WI38 (cell line): ENCODE data around the gene GALNT18.

ENCODE experiments used
- H3K4me3 ChIP-seq: 2 replicates; pipeline ENCODE4 v1.5.1; 2011; ENCODE audit warnings: low read depth, mild to moderate bottlenecking, control low read depth, low read length
- CTCF ChIP-seq: IDR thresholded peaks from 2 replicates; pipeline ENCODE4 v1.5.1; 2012; ENCODE audit warnings: low read depth, mild to moderate bottlenecking, control low read depth, low read length

Gene GALNT18

GRCh38 chr11:11288972-11289616 lies 332.7 kb downstream of the GALNT18 start:
- no peak overlapping the region for H3K4me3 ChIP-seq
- TF ChIP-seq CTCF, result no peak

- no peak for TF ChIP-seq CTCF
- H3K4me3 ChIP-seq, result no peak overlapping the region
Measured at GRCh38 chr11:11284481-11284880, 337.3 kb downstream of the GALNT18 start.

DNA sequence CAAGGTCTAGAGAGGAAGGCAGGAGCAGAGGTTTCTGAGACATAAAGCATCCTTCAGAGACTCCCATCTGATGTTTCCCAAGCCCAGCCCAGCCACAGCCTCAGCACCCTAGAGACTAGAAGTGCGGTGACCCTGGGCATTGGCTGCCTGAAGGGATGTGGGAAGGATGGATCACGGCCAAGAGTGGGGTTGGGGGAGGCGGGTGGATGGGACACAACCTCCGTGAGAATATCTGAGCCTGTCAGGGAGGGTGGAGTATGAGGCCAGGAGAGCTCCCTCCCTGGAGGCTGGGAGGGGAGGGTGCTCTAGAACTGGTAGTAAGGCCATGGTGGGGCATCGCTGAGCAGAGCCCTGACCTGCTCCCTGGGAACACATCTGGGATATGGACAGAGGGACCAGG lies 340.2 kb downstream of the GALNT18 start:
- TF ChIP-seq CTCF, result no peak
- no peak overlapping the region for H3K4me3 ChIP-seq

GRCh38 chr11:11280826-11281225 lies 341.0 kb downstream of the GALNT18 start:
- no peak overlapping the region for H3K4me3 ChIP-seq
- no peak for TF ChIP-seq CTCF

DNA sequence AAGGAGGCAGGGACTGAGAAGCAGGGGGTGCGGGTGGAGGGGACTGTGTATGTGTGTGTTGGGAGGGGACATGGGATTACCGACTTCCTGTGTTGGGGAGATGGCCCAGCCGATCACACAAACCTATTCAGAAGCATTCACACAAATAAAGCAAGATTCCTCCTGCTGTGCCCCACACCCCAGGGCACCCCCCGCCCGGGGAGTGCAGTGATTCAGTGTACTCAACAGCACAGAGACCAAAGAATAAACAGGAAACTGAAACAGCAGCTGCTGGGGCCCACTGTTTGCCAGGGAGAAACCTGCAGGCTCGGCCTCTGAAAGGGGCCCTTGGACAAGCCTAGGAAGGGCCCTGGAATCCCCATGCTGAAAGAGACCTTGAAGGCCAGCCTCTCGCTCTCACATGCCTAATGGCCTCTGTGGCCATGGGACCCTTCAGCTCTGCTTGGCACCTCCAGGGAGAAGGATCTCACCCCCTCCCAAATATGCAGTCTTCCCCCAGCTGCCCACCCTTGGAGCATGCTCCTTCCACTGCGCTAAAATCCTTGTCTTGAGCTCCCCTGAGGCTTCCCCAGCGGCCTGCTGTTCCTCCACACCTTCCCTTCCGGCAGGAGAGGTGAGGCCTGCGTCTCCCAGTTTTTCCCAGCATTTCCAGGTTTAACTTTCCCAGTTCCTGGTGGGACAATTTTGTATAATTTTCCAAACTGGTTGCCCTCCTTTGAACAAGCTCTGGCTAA lies 341.7 kb downstream of the GALNT18 start:
- no peak overlapping the region for H3K4me3 ChIP-seq
- no peak for TF ChIP-seq CTCF

GRCh38 chr11:11272254-11272653 lies 349.6 kb downstream of the GALNT18 start:
- TF ChIP-seq CTCF, result no peak
- no peak overlapping the region for H3K4me3 ChIP-seq

- no peak for TF ChIP-seq CTCF
- H3K4me3 ChIP-seq, result no peak overlapping the region
Measured at GRCh38 chr11:11270236-11270775, 351.5 kb downstream of the GALNT18 start.
